ENCODE results near the gene EXT2.

DNA sequence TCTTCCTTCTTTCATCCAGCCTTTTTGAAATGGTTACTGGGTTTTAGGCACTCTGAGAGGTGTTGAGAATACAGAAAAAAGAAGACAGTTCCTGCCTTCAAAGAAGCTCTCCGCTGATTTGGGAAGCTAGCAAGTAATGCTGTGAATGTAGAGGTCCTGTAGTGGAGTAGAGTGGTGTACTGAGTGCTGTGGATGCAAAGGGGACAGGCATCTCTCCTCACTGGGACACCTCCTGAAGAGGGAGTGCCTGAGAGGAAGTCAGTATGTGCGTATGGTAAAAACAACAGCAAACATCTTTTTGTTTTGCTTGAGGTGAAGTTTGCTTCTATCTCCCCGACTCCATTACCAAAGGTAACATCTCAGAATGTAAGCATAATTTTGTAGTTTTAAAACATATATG is 77.5 kb downstream of the EXT2 start:
- TF ChIP-seq, protein P1, sequence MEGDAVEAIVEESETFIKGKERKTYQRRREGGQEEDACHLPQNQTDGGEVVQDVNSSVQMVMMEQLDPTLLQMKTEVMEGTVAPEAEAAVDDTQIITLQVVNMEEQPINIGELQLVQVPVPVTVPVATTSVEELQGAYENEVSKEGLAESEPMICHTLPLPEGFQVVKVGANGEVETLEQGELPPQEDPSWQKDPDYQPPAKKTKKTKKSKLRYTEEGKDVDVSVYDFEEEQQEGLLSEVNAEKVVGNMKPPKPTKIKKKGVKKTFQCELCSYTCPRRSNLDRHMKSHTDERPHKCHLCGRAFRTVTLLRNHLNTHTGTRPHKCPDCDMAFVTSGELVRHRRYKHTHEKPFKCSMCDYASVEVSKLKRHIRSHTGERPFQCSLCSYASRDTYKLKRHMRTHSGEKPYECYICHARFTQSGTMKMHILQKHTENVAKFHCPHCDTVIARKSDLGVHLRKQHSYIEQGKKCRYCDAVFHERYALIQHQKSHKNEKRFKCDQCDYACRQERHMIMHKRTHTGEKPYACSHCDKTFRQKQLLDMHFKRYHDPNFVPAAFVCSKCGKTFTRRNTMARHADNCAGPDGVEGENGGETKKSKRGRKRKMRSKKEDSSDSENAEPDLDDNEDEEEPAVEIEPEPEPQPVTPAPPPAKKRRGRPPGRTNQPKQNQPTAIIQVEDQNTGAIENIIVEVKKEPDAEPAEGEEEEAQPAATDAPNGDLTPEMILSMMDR (IDR thresholded peaks at IDR 0.05; ENCODE audit: poor library complexity) = no peak
- TF ChIP-seq EZH2 (IDR thresholded peaks at IDR 0.05; ENCODE audit: borderline replicate concordance) (no peak), EZH2phosphoT487 (IDR thresholded peaks at IDR 0.05; ENCODE audit: low read depth, severe bottlenecking, unreplicated experiment) (no peak)

Measured in hepatocyte (in vitro differentiated cells).